Mucosa of stomach (tissue), 1 donor: ENCODE results near the gene ACVR2A.

Experiments
- H3K27me3 ChIP-seq: one replicate; pipeline ENCODE4 v1.7.0; 2013; ENCODE audit warnings: mild to moderate bottlenecking, low read length; ENCODE audit not compliant: control insufficient read depth, insufficient read depth
- H3K36me3 ChIP-seq: one replicate; pipeline ENCODE4 v1.7.0; 2013; ENCODE audit warnings: low read length; ENCODE audit not compliant: control insufficient read depth, insufficient read depth
- H3K4me1 ChIP-seq: one replicate; pipeline ENCODE4 v1.7.0; 2013; ENCODE audit warnings: mild to moderate bottlenecking, low read length; ENCODE audit not compliant: control insufficient read depth, insufficient read depth
- H3K4me3 ChIP-seq: one replicate; pipeline ENCODE4 v1.7.0; 2013; ENCODE audit warnings: low read length
- H3K9ac ChIP-seq: one replicate; pipeline ENCODE4 v1.7.0; 2013; ENCODE audit warnings: mild to moderate bottlenecking, low read length, moderate library complexity
- H3K9me3 ChIP-seq: one replicate; pipeline ENCODE4 v1.7.0; 2013; ENCODE audit warnings: mild to moderate bottlenecking, low read length, moderate library complexity; ENCODE audit not compliant: control insufficient read depth
- donor health status: Pancreatic carcinoma.

The ACVR2A gene

DNA sequence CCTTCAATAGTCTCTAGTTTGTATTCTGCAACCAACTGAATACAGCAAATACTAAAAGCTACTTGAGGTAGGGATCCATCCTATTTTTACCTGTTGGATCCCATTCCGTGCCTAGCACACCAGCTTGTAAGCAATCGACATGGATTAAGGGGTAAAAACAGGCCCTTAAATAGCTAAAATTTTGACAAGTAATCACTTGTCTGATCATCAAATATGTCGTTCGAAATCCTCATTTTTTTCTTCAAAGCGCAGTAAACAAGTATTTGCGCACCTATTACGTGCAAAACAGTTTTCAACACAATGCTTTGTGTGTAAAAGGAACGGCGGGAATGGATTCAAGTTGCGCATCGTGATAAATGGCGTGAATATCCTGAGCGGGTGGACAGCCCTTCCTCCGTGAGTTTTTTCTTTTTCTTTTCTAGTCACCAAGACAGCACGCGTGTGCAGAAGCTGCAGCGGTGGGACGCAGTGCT, 1.4 kb upstream of the ACVR2A start:
- no peaks in the 10 kb centered on the region for H3K36me3 ChIP-seq
- H3K27me3 ChIP-seq = no peaks in the 10 kb centered on the region
- no peaks in the 10 kb centered on the region for H3K9me3 ChIP-seq
- H3K4me1 ChIP-seq = peaks cover 4% of the 10 kb centered on the region
- H3K4me3 ChIP-seq = peak overlapping the region; percentile 29
- peak overlapping the region; percentile 78 for H3K9ac ChIP-seq

DNA sequence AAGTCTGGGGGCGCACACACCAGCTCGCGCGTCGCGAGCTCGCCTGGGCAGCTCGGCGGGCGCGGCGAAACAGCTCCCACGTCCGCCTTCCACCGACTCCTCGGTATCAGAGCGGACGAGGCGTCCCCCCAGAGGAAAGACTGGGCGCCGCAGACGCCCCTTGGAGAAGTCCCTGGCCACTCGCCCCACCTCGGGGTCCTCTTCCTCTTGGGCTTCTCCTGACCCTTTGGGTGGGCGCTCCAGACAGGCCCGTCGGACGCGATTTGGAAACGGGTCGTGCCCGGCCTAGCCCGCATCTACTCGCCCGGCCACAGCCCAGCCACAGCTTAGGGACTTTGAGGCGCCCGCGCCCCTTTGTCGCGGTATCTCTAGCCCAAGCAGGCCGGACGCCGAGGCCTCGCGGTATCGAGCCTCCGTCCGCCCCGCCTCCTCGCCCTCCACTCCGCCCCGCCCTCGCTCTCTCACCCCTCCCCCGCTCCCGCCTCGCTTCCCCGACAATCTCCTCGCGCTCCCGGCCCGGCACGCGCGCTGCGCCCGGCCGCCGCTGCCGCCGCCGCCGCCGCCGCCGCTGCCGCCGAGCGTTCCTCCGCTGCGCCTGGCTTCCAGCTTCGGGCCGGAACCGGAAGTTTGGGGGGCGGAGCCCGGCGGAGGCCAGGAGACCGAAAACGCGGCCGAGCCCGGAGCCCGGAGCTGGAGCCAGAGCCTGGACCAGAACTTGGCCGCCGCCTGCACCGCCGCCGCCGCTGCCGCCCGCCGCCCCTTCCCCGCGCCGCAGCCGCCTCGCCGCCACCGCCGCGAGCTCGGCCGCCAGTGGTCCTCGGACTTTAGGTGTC, 749 bp upstream of the ACVR2A start:
- Histone ChIP-seq H3K9ac (peak overlapping the region; percentile 88), H3K36me3 (no peaks in the 10 kb centered on the region), H3K9me3 (no peaks in the 10 kb centered on the region), H3K4me1 (peaks cover 4% of the 10 kb centered on the region), H3K4me3 (peak overlapping the region; percentile 40), H3K27me3 (no peaks in the 10 kb centered on the region)

DNA sequence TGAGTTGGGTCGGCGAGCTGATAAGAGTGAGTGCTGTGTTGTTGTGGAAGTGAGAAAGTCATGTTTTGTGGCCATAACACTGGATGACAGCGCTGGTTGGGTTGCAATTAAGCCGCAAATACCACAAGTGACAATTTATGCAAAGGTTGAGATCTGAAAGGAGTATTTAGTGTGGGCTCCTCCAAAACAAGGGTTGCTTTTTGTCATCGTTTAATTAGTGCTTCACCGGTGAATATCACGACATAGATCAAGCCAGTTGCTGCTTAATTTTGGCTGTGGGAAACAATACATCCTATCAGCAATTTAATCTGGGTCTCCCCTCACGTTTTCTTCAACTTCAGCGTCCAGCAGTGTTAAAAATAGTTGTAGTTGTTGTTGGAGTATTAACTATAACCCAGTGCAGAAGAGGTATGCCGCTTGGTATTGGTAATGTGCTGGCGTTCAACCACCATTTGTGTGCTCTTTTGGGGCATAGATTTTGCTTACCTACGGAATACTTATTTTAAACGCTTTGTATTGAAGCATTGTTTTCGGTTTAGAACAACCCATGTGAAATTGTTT, 662 bp downstream of the ACVR2A start:
- Histone ChIP-seq H3K36me3 (no peaks in the 10 kb centered on the region), H3K9ac (peak overlapping the region; percentile 59), H3K4me3 (peak overlapping the region; percentile 43), H3K27me3 (no peaks in the 10 kb centered on the region), H3K9me3 (no peaks in the 10 kb centered on the region), H3K4me1 (peaks cover 12% of the 10 kb centered on the region)

DNA sequence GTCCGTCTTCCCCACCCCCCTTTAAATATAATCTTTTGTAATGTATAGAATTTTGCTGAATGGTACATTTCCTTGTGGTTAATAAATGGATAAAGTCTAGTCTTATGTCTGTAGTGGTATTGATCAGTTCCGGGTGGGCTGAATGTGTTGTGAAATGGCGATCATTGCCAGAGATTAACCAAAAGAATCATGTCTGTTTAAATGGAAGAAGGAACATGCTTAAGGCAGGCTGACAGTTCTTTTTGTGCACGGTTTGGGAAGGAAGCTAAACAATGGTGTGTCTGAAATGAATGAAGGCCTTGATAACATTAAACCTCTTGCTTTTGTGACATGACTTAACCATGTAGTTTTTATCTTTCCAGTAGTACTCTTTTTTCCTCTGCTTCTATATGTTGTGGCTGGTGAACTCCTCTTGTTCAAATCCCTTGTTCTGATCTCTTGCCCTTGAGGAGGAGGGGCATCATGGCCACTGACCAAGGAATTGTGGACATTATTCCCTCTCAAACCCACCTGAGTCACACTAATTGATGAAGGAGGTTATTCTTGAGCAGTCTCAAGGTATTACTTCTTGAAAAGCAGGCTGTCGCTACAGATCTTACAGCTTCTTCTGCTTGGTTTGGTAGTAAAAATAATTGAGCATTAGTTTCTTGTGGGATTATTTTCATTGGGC, 1.7 kb downstream of the ACVR2A start:
- Histone ChIP-seq H3K9me3 (no peaks in the 10 kb centered on the region), H3K9ac (peak overlapping the region; percentile 59), H3K36me3 (no peaks in the 10 kb centered on the region), H3K4me1 (peaks cover 21% of the 10 kb centered on the region), H3K27me3 (no peaks in the 10 kb centered on the region), H3K4me3 (peak overlapping the region; percentile 15)

DNA sequence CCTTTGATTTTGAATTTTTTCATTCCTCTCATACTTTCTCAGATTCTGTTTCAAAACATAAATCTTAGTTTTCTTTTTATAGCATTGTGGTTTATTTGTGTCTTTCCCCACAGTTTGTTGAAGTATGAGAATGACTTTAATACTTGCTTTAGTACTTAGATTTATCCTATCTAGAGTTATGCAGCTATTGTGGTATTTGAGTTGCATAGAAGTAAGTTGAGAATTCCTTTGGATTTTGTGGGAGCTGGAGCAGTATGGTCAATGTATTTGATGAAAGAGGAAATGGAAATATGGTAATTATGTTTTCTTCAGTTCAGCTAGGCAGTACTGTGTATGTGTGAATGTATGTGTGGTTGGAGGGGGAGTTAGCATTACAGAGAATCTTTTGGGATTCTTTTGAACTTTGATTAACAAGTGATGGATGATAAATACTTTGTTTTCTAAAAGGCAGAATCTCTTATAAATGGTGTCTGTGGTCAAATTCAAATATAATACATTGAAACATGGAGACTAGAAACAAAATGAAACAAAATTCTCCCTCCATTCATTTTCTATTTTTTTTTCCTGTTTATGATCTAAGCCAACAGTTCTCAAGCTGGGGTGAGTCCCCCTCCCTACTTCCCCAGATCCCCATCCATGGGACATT, 3.0 kb downstream of the ACVR2A start:
- H3K27me3 ChIP-seq = no peaks in the 10 kb centered on the region
- peaks cover 19% of the 10 kb centered on the region for H3K4me1 ChIP-seq
- no peak overlapping the region for H3K4me3 ChIP-seq
- no peaks in the 10 kb centered on the region for H3K36me3 ChIP-seq
- H3K9ac ChIP-seq = no peak overlapping the region
- no peaks in the 10 kb centered on the region for H3K9me3 ChIP-seq

DNA sequence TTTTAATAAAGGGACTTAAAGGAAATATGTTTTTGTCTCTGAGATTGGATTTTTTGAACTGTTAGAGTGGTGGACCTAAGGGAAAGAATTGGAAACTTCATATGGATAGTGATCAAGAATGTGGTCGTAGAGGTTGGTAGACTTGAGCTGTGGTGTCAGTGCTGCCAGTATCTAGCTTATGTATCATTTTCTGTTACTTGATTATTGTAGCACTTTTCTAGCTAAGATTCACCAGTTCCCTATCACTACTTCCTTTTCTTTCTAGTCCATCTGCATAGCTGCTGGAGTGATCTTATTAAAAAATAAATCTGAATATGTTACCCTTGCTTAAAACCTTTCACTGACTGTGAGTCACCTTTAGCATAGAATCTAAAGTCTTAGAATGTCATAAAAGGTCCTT, 6.0 kb downstream of the ACVR2A start:
- Histone ChIP-seq H3K9ac (no peak overlapping the region), H3K9me3 (no peaks in the 10 kb centered on the region), H3K36me3 (no peaks in the 10 kb centered on the region), H3K4me1 (peaks cover 32% of the 10 kb centered on the region), H3K27me3 (no peaks in the 10 kb centered on the region), H3K4me3 (no peak overlapping the region)

DNA sequence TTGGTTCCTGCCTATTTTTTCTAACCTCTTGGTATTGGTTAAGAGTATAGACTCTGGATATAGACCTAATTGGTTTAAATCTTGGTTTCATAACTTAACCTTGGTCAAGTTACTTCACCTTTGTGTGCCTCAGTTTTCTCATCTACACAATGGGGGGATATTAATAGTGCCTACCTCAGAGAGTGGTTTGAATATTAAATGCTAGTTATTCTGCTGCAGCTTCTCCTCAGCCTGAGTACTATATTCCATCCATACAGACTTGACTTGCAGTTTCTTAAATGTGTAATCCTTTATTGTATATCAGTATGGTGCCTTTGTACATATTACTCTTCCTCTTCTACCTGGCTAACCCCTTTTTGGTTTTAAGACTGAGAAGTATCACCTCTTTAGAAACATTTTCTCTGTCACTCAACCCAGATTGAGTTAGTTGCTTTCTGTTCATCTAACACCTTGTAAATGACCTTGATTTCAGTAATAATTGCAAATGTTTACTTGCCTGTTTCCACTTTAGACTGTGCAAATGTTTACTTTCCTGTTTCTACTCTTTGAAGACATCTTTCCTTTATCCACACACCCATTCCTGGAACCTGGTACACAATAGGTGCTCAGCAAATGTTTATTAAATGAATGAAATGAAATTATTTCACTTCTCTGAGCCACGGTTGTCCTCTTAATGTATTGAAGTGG, 6.6 kb downstream of the ACVR2A start:
- no peaks in the 10 kb centered on the region for H3K9me3 ChIP-seq
- no peaks in the 10 kb centered on the region for H3K27me3 ChIP-seq
- H3K4me3 ChIP-seq = no peak overlapping the region
- H3K36me3 ChIP-seq = no peaks in the 10 kb centered on the region
- H3K4me1 ChIP-seq = peaks cover 32% of the 10 kb centered on the region
- H3K9ac ChIP-seq = no peak overlapping the region

DNA sequence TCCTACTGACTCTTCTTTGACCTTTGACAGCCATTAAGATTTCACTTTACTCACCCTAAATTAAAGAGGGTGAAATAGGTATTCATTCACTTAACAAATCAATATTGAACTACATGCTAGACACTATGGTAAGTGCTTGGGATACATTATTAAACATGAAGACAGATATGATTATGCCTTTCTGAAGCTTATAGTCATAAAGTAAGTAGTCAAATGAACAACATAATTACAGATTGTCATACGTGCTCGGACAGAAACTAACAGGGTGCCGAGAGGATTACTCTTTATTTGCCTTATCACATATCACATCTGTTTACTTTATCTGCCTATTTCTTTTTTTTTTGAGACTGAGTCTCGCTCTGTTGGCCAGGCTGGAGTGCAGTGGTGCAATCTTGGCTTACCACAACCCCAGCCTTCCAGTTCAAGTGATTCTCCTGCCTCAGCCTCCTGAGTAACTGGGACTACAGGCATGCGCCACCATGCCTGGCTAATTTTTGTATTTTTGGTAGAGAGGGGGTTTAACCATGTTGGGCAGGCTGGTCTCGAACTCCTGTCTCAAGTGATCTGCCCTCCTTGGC, 9.8 kb downstream of the ACVR2A start:
- Histone ChIP-seq H3K4me3 (no peak overlapping the region), H3K9ac (no peak overlapping the region), H3K36me3 (no peaks in the 10 kb centered on the region), H3K27me3 (no peaks in the 10 kb centered on the region), H3K9me3 (no peaks in the 10 kb centered on the region), H3K4me1 (peaks cover 42% of the 10 kb centered on the region)

DNA sequence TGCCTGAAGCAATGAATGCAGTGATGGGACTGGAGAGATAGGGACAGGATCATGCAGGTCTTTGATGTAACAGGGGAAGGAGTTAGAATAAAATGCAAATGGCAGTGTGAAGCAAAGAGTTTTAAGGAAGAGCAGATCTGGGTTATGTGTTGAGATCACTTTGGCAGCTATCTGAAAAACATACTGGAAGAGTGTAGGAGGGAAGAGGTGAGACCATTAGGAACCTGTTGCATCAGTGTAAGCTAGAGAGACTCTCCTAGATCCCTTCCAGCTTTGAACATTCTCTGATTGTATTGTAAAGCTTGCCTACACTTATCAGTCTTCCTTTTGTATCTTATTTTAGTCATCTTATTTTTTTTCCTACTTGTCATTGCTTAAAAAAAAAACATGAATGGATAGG, 10.5 kb downstream of the ACVR2A start:
- H3K36me3 ChIP-seq = no peaks in the 10 kb centered on the region
- no peaks in the 10 kb centered on the region for H3K9me3 ChIP-seq
- H3K4me3 ChIP-seq = no peak overlapping the region
- no peak overlapping the region for H3K9ac ChIP-seq
- H3K27me3 ChIP-seq = no peaks in the 10 kb centered on the region
- H3K4me1 ChIP-seq = peaks cover 37% of the 10 kb centered on the region

DNA sequence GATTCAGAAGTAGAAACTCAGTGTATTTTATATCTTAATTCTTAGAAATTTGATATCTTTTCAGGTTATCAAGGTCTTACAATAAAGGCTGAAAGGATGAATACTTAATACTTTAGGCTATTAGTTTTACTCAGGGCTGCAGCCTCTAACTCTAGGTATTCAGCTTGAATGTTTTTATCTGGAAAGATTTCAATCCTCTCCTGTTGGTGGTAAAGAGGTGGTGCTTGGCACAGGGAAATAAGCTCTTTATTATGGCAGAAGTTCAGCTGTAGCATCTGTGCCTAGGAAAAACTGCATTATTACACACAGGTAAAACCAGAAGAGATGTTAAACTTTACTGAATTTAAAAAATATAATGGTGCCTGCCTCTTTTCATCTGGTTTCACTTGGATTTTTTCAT, 11.1 kb downstream of the ACVR2A start:
- H3K9me3 ChIP-seq = no peaks in the 10 kb centered on the region
- no peaks in the 10 kb centered on the region for H3K27me3 ChIP-seq
- H3K36me3 ChIP-seq = no peaks in the 10 kb centered on the region
- H3K4me3 ChIP-seq = no peak overlapping the region
- H3K9ac ChIP-seq = no peak overlapping the region
- peaks cover 33% of the 10 kb centered on the region for H3K4me1 ChIP-seq

DNA sequence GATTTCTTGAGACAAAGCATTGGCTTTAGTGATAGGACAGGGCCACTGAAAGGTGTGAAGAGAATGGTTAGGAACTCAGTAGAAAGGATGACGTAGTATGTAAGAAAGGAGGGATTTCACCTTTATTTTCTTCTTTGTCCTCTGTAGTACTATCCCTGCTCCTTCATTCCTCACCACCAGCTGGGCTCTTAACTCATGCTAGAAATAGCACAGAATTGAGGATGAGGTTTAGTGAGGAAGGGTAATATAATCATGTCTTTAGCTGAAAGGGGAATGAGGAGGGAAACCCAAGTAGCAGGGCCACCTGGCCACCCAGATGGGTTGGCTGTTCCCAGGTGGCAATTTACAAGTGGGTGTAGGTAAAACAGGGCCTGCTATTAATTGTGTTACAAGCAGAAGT, 15.2 kb downstream of the ACVR2A start:
- Histone ChIP-seq H3K9ac (no peak overlapping the region), H3K4me1 (peaks cover 15% of the 10 kb centered on the region), H3K4me3 (no peak overlapping the region), H3K9me3 (no peaks in the 10 kb centered on the region), H3K27me3 (no peaks in the 10 kb centered on the region), H3K36me3 (no peaks in the 10 kb centered on the region)
